ENCODE measurements around the gene PTGIS.

GRCh38 chr20:49583343-49583668 is 15.4 kb upstream of the PTGIS start:
- TF ChIP-seq CTCF (conservative IDR thresholded peaks at IDR 0.05): no peak
- no peak for TF ChIP-seq ZFX (IDR thresholded peaks at IDR 0.05)

Measured in C4-2B (cell line).